Activated CD8-positive, alpha-beta memory T cell treated with anti-CD3 and anti-CD28 coated beads, Interleukin-2, amount 50 U/mL, for 24 hours (primary cell): Measurements from ENCODE around the gene AACS.
"Not testable (repeated sequence)": the region's sequence is repeated elsewhere in the genome, so short reads cannot be mapped to it uniquely, and the experiment has no call there.

Source experiments
- DNase-seq: peaks from one replicate; pipeline ENCODE4 v3.0.0-alpha.2; 2020; ENCODE audit errors: extremely low read depth

AACS gene

DNA sequence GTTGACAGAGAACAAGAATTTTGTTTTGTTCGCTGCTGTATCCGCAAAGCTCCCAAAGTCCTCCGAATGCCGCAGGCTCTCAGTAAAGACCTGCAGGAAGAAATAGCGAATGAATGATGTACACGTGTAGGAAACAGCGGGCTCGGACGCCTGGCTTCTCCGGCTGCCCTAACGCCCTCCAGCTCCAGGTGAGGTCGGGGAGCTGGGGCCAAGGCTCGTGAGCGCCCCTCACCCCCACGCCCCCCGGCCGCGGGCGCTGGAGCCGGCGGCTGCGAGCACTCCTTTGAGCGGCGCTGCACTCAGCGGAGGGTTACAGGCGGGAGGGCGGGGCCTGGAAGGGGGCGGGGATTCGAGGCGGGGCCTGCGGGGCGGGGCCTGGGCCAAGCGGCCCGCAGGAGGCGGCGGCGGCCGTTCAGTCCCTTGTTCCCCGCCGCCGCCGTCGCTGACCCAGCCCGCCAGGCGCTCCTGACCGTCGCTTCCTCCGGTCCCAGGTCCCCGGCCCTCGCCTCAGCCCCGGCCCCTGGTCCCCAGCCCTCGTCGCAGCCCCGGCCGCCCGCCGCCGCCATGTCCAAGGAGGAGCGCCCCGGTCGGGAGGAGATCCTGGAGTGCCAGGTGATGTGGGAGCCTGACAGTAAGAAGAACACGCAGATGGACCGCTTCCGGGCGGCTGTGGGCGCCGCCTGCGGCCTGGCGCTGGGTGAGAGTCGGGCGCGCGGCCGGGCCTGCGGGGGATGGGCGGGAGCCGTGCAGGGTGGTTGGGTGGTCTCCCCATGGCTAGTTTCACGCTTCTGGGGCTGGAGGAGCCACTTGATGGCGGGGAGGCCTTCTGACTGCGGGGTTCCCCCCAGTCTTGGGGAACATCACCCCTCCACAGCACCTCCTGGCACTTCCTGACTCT is at the start of gene AACS:
AACS (plus strand) TSS at position 415 of the 898 bp plus-strand sequence; CDS start at position 565, 150 bp downstream.
- peak; percentile 33 for DNase-seq

- DNase-seq = no peak
Measured at GRCh38 chr12:125015680-125016310, 49.4 kb upstream of the AACS start.

- DNase-seq = no peak
Measured at GRCh38 chr12:125017801-125018200, 47.4 kb upstream of the AACS start.

GRCh38 chr12:125018356-125018755 is 46.9 kb upstream of the AACS start:
- DNase-seq = no peak

GRCh38 chr12:125021096-125021495 is 44.1 kb upstream of the AACS start:
- DNase-seq = no peak

DNA sequence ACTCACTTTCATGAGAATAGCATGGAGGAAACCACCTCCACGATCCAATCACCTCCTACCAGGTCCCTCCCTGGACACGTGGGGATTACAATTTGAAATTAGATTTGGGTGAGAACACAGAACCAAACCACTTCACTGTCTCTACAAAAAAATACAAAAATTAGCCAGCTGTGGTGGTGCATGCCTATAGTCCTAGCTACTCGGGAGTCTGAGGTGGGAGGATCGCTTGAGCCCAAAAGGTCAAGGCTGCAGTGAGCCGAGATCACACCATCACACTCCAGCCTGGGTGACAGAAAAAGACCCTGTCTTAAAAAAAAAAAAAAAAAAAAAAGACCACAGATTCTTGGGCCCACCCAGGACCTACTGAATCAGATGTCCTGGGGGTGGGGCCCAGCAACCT is 43.5 kb upstream of the AACS start:
- DNase-seq = no peak

DNA sequence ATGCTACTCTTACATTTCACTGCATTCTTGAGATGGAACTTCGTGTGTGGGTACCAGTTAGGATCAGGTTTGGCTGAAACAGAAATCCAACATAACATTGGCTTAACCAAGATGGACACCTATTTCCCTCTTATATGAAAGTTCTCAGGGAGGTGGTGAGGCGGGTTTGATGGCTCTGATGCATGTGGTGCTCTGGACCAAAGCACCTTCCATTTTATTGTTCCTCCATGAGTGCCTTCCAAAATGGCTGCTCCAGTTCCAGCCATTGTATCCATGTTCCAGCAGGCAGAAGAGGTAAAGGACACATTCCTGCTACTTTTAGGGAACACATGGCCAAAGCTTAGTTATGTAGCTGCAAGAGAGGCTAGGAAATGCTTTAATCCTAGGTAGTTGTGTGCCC is 42.2 kb upstream of the AACS start:
- DNase-seq = no peak

GRCh38 chr12:125024949-125025563 is 40.2 kb upstream of the AACS start:
- no peak for DNase-seq

DNA sequence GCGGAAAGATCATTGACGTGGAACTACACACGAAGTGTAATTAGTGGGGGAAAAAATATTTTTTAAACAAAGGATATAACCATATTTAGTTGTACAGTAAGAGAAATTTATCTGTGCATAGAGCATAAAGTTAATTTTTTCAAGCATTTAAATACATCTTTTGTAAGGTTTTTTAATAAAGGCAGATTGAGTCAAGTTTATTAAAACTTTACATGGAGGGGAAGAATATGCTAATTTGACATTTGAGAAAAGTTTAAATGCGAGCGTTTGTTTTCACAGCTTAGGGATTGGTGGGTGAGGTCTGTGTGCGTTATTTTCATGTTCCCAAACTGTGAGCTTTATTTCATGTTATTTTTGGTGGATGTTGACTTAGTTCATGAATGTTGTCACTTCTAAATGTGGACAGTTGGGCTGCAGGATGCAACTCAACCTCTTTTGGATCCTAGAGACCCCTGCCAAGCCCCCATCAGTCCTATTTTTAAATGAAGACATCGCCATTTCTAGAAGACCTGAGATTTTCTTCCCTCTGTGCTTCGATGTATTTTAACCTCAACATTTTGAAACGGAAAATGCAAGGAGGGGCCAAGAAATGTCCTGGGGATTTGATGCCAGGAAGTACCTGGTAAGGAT is 39.5 kb upstream of the AACS start:
- DNase-seq = no peak

- no peak for DNase-seq
Measured at GRCh38 chr12:125028106-125028505, 37.1 kb upstream of the AACS start.

GRCh38 chr12:125029761-125030358 is 35.4 kb upstream of the AACS start:
- DNase-seq = no peak

- not testable (repeated sequence) for DNase-seq
Measured at GRCh38 chr12:125031471-125031870, 33.8 kb upstream of the AACS start.

DNA sequence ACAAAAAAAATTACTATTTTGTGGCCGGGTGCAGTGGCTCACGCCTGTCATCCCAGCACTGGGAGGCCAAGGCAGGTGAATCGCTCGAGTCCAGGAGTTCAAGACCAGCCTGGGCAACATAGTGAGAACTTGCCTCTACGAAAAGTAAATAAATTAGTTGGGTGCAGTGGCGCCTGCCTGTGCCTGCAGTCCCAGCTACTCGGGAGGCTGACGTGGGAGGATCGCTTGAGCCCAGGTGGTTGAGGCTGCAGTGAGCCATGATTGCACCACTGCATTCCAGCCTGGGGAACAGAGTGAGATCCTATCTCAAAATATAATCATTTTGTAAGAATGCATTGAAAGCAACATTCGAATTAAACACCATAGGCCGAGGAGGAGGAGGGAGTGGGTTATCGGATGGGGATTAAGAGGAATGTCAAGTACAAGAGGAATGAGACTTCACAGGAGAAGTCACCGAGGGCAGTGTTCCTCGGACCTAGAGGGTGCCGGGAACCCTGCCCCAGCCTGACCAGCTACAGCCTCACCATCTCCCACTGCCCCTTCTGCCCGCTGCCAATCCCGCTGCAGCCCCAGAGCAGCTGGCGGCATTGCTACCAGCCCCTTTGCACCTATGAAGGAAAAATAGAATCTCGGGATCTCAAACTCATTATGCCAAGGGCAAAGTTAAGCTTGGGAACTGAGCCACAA is 32.6 kb upstream of the AACS start:
- DNase-seq = no peak

DNA sequence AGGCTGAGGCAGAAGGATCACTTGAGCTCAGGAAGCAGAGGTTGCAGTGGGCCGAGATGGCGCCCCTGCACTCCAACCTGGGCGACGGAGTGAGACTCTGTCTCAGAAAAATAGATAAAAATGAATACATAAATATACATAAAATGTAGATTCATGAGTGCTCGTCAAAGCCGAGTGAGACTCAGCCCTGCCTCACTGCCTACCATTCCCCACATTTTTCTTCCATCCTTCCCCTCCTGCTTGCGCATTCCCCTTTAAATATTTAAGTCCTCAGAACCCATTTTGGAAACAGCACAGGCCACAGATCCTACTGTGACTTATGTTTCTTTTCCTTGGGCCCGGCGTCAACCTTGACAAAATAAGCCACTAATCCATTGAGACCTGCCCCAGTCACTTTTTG is 31.9 kb upstream of the AACS start:
- DNase-seq = no peak

- no peak for DNase-seq
Measured at GRCh38 chr12:125038976-125039625, 26.1 kb upstream of the AACS start.

- no peak for DNase-seq
Measured at GRCh38 chr12:125049093-125049458, 16.2 kb upstream of the AACS start.

- no peak for DNase-seq
Measured at GRCh38 chr12:125050446-125050845, 14.8 kb upstream of the AACS start.

DNA sequence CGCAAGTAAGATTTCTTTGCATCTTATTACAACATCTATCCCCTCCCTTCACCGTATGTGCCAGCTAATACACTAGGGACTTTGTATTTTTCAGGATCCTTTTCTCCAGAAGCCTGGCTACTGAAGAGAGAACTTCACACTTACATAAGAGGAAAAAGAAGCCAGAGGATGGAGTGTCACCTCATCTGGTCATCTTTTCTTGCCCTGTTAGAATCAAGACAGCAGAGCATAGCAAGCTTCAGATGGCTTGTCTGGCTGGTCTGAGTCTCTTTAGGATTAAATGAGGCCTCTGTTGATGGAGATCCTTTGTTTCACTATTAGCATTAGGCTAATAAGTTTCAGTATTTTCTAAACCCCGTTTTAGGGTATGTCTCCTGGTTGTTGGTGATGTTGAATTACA is 14.4 kb upstream of the AACS start:
- no peak for DNase-seq

DNA sequence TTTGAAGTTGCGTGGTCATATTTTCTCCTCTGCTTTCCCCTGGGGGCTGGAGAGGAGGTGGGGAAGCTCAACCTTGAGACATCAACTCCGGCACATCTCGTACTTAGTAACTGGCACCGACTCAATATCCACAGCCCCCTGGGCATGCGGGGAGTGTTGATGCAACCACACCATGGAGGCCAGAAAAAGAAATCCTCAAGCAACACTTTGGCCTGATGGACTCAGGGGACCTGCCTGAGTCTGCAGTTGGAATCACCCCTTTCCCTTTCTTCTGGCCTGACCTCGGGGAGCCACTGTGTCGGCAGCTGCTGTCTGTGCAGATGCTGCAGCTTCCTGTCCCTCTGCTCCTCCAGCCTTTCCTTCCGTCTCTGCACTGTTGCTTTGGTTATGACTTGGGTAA is 11.4 kb upstream of the AACS start:
- DNase-seq = no peak

- DNase-seq = no peak
Measured at GRCh38 chr12:125055591-125055990, 9.6 kb upstream of the AACS start.

- no peak for DNase-seq
Measured at GRCh38 chr12:125056306-125056705, 8.9 kb upstream of the AACS start.
